ENCODE measurements around the gene ZNF865.

Gene ZNF865

DNA sequence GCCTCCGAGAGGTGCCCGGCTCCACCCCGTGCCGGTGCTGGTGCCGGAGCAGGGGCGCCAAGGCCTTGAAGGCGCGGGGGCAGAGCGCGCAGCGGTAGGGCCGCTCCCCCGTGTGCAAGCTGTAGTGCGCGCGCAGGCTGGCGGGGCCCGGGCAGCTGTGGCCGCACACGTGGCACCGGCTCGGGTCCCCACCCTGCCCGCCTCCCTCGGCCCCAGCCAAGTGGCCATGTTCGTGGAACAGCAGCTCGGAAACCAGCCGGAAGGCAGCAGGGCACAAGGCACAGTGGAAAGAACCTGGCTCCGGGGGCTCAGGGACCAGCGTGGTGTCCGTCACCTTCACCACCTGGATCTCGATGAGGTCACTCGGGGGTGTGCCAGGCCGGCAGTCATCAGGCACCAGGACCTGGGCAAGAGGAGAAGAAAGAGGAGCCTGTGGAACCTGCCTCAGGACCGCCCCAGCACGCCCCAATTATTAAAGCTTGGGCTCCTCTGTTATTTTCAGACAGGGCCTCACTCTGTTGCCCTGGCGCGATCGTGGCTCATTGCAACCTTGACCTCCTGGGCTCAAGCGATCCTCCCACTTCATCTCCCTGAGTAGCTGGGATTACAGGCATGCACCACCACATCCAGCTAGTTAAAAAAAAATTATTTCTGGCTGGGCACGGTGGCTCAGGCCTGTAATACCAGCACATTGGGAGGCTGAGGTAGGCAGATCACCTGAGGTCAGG, 17.0 kb downstream of the ZNF865 start:
- Mint-ChIP-seq H3K4me3 (no peak overlapping the region), H3K36me3 (ENCODE audit: low read depth) (peaks cover 20% of the 10 kb centered on the region), H3K4me1 (peaks cover 18% of the 10 kb centered on the region), H3K27ac (no peak overlapping the region), H3K9me3 (no peaks in the 10 kb centered on the region), H3K27me3 (ENCODE audit: low read depth) (no peaks in the 10 kb centered on the region)
- TF ChIP-seq, protein P1, sequence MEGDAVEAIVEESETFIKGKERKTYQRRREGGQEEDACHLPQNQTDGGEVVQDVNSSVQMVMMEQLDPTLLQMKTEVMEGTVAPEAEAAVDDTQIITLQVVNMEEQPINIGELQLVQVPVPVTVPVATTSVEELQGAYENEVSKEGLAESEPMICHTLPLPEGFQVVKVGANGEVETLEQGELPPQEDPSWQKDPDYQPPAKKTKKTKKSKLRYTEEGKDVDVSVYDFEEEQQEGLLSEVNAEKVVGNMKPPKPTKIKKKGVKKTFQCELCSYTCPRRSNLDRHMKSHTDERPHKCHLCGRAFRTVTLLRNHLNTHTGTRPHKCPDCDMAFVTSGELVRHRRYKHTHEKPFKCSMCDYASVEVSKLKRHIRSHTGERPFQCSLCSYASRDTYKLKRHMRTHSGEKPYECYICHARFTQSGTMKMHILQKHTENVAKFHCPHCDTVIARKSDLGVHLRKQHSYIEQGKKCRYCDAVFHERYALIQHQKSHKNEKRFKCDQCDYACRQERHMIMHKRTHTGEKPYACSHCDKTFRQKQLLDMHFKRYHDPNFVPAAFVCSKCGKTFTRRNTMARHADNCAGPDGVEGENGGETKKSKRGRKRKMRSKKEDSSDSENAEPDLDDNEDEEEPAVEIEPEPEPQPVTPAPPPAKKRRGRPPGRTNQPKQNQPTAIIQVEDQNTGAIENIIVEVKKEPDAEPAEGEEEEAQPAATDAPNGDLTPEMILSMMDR (IDR thresholded peaks at IDR 0.05; ENCODE audit: unreplicated experiment in 3 of 3), result no peak

DNA sequence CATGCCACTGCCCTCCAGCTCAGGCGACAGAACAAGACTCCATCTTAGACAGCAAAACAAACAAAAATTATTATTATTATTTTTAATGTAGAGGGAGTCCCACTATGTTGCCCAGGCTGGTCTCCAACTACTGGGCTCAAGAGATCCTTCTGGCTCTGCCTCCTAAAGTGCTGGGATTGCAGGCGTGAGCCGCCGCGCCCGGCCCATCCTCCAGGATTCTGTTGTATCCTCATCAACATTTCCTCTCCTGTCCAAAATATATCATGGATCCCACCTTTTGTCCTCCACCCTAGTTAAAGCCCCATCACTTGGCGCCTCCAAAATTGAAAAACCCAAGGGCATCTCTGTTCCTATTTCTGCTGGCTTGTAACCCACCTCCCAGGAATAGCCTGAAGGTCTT, 17.7 kb downstream of the ZNF865 start:
- Mint-ChIP-seq H3K4me3 (peak overlapping the region; percentile 91 to 94 (median 93)), H3K36me3 (ENCODE audit: low read depth) (peaks cover 16% of the 10 kb centered on the region), H3K27ac (peak overlapping the region; percentile 96 to 99 (median 98)), H3K27me3 (ENCODE audit: low read depth) (no peaks in the 10 kb centered on the region), H3K9me3 (no peaks in the 10 kb centered on the region), H3K4me1 (peaks cover 18% of the 10 kb centered on the region)
- TF ChIP-seq, protein P1 (IDR thresholded peaks at IDR 0.05; ENCODE audit: unreplicated experiment in 3 of 3), result no peak

DNA sequence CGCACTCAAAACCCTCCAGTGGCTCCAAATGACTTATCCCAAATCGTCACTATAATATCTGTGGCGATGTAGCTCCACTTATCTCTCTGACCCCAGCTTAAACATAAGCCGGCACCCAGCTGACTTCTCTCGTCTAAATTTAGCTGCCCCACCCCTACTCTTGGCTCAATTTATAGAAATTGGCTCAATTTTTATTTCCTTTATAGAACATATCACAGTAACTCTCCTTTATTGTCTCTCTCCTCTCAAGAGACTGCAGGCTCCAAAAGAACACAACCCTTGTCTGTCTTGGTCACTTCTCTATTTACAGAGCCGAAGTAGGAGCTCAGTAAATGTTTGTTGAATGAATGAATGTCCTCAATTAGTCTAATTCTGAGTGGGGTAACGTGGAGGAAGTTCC, 18.1 kb downstream of the ZNF865 start:
- peaks cover 18% of the 10 kb centered on the region for H3K4me1 Mint-ChIP-seq
- H3K4me3 Mint-ChIP-seq, result peak overlapping the region; percentile 91 to 94 (median 93)
- H3K9me3 Mint-ChIP-seq, result no peaks in the 10 kb centered on the region
- peaks cover 16% of the 10 kb centered on the region for H3K36me3 Mint-ChIP-seq (ENCODE audit: low read depth)
- H3K27ac Mint-ChIP-seq, result peak overlapping the region; percentile 96 to 99 (median 98)
- H3K27me3 Mint-ChIP-seq (ENCODE audit: low read depth), result no peaks in the 10 kb centered on the region
- TF ChIP-seq, protein P1 (IDR thresholded peaks at IDR 0.05; ENCODE audit: unreplicated experiment in 3 of 3), result no peak

DNA sequence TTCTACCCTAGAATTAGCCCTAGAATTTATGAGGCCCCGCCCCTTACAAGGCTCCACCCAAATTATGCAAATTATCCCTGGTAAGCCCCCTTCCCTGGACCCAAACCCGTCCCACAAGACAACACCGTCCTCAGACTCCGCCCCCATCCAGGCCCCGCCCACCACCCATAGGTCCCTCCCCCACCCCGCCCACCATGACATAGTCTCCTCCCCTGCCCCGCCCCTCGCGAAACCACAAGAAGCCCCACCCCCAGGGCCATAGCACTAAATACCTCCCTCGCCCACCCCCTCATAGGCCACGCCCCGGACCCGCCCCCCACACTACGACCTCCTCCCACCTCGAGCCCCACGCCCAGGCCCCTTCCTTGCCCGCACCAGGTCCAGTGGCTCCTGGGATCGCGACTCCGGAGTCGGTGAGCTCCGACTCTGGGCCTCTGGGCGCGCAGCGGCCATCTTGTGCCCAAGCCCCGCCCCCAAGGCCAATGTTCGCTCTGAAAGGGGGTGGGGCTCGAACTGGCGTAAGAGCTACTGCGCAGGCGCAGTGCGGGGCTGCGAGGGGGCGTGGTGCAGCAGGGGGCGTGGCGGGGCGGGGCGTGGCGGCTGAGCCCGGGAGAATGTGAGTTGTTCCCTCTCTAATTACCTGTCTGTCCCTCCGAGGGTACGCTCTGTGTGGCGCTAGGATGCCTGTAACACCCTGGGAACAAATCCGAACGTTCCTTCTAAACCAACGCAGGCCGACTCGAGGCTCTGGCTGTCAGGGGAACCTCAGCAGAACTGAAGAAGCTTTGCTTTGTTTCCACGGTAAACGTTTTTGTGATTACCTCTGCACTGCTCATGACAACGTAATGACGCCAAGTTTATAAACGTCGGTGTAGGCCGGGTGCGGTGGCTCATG, 18.9 kb downstream of the ZNF865 start, which contains the start of gene ZNF784:
Gene ZNF784 (minus strand): TSS at position 458 of the 895 bp plus-strand sequence. CDS start 5 bp downstream, at position 453.
- Mint-ChIP-seq H3K36me3 (ENCODE audit: low read depth) (peaks cover 16% of the 10 kb centered on the region), H3K27me3 (ENCODE audit: low read depth) (no peaks in the 10 kb centered on the region), H3K4me3 (peak within 1 kb of the TSS; percentile 91 to 94 (median 93)), H3K27ac (peak within 1 kb of the TSS; percentile 96 to 99 (median 98)), H3K4me1 (peaks cover 18% of the 10 kb centered on the region), H3K9me3 (no peaks in the 10 kb centered on the region)
- TF ChIP-seq, protein P1 (IDR thresholded peaks at IDR 0.05; ENCODE audit: unreplicated experiment in 3 of 3), result no peak

DNA sequence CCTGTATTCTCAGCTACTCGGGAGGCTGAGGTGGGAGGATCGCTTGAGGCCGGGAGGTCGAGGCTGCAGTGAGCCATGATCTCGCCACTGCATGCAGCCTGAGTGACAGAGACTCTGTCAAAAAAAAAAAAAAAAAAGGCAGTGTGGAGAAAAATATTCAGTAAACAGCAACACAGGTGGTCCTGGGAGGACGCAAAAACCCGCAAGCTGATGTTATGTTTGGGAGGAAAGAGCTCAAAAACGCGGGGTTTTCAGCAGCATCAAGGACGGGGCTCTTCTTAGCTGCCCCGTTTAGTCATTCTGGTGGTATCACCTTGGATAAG, 19.5 kb downstream of the ZNF865 start:
- TF ChIP-seq, protein P1 (IDR thresholded peaks at IDR 0.05; ENCODE audit: unreplicated experiment in 3 of 3), result no peak
- no peaks in the 10 kb centered on the region for H3K27me3 Mint-ChIP-seq (ENCODE audit: low read depth)
- H3K4me3 Mint-ChIP-seq, result peak overlapping the region; percentile 91 to 94 (median 93)
- H3K9me3 Mint-ChIP-seq, result no peaks in the 10 kb centered on the region
- H3K27ac Mint-ChIP-seq, result peak overlapping the region; percentile 96 to 99 (median 98)
- H3K36me3 Mint-ChIP-seq (ENCODE audit: low read depth), result peaks cover 16% of the 10 kb centered on the region
- H3K4me1 Mint-ChIP-seq, result peaks cover 18% of the 10 kb centered on the region

Data from nephron (organoid).